Hematopoietic multipotent progenitor cell treated with erythropoietin and hydrocortisone succinate and interleukin-3 and kit ligand, for 8 days (in vitro differentiated cells): ENCODE data around the gene TLE2.
"Not testable (repeated sequence)": the region's sequence is repeated elsewhere in the genome, so short reads cannot be mapped to it uniquely, and the experiment has no call there.

Experiments used
- DNase-seq: peaks from one replicate; pipeline ENCODE4 v3.0.0-alpha.2; 2015

The TLE2 gene

DNA sequence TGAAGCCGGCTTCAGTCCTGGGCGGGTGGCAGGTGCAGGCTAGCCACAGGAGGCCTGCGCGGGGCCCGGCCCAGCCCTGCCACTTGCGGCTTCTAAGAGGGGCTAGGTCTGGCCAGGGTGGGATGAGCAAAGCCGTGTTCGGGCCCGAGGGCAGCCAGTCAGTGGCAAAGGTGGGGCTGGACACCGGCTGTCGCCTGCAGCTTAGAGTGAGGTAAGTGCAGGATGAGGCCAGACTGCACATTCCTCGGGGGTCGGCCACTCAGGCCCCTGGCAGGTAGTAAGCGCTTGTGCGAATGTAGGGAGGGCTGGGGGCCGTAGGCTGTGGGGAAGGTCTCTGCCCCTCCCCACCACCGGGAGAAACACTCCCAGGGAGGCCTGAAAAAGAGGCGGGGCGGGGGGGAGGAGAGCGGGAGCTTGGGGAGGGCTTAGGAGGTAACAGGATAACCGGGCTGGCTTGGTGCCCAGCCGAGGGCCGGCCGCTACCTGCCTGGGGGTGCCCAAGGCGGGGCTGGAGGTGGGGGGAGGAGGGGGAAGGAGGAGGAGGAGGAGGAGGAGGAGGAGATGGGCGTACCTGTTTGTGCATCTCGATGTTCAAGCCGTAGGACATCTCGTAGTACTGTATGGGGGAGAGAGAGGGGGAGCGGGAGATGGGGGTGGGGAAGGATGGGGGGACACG, 26.8 kb upstream of the TLE2 start:
- DNase-seq, result no peak

- DNase-seq, result no peak
Observed at GRCh38 chr19:3054972-3055740, 26.1 kb upstream of the TLE2 start.

DNA sequence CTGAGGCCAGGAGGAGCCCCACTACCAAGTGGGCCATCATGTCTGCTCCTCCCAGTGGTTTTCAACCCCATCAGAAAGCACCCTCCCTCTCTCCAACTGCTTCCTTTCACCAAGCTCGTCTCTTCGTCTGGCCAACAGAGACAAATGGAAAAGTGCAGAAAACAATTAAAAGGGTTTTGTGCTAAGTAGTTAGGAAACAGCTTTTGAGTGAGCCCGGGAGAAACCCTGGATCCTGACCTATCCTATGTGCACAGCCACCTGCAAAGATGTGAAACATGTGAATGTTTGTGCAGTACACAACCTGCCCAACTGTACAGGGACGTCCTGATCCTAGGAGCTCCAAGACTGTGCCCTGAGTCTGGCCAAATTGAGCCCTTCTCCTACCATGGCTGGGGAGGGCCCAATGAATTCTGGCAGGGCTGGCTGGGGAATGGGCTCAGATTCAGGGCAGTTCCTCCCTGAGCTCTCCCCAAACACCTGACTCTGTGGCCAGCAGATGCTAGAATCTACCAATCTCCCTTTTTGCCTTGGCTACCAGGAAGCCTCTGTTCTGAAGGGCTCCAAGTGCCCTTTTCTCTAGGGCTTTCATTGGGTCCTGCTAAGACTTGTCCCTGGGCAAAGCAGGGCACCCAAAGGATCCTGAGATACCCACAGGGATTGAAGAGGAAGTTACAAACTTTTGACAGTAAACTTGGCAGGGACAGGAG, 25.3 kb upstream of the TLE2 start:
- no peak for DNase-seq

- no peak for DNase-seq
Observed at GRCh38 chr19:3053780-3054179, 24.7 kb upstream of the TLE2 start.

GRCh38 chr19:3053218-3053621, 24.1 kb upstream of the TLE2 start:
- DNase-seq, result no peak

- not testable (repeated sequence) for DNase-seq
Observed at GRCh38 chr19:3050016-3050415, 20.9 kb upstream of the TLE2 start.

GRCh38 chr19:3049089-3049488, 20.0 kb upstream of the TLE2 start:
- no peak for DNase-seq

- no peak for DNase-seq
Observed at GRCh38 chr19:3048190-3048533, 19.1 kb upstream of the TLE2 start.

DNA sequence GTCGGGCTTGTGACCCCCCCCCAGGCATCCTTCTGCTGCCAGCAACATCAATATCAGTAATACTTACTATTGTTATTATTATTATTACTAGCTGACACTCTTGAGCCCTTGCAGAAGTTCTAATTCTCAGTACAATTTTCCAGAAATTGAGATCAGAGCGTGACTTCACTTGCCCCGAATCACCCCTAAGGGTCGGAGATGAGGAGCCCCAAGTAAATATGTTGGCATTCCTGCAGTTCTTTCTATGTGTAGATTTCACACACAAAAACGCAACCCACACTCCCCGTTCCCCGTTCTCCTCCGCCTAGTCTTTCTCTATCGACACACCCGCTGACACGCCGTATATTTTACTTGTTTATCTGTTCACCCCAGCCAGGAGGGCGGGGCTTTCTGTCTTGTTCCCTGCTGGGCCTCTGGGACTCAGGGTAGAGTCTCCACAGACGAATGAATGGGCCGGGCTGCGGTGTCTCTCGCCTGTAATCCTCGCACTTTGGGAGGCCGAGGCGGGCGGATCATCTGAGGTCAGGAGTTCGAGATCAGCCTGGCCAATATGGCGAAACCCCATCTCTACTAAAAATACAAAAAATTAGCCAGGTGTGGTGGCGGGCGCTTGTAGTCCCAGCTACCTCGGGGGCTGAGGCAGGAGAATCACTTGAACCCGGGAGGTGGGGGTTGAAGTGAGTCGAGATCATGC, 18.6 kb upstream of the TLE2 start:
- DNase-seq, result peak; percentile 99

DNA sequence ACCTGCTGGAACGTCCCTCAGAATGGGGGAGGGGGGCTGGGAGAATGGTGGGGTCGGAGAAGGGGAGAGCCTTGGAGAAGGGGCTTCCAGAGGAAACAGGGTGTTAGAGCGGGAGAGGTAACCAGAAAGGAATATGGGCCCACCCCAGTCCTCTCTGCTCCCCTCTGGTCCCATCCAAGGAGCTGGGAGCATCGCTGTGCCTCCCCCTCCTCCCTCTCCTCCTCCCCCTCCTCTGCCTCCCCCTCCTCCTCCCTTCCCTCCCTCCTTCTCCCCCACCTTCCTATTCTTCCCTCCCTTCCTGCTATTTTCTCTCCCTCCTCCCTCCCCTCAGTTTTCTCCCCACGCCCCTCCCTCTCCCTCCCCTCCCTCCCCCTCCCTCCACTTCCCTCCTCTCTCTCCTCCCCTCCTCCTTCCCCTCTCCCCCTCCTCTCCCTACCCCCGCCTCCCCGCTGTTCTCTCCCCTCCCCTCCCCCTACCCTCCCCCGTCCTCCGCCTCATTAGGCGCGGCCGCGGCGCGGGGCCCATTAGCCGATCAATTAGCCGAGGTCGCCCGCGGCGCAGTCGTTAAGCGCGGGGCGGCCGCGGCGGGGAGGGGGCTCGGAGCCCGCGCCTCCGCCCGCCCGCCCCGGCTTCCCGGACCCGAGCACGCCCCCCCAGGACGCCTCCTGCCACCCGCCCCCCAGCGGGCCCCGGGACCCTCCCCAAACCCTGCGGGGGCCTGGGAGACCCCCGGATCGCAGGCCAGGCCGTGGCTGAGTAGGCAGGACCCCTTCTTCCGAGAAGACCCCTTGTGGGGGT, 17.8 kb upstream of the TLE2 start:
- DNase-seq, result no peak

GRCh38 chr19:3045885-3046697, 17.0 kb upstream of the TLE2 start:
- DNase-seq, result no peak

DNA sequence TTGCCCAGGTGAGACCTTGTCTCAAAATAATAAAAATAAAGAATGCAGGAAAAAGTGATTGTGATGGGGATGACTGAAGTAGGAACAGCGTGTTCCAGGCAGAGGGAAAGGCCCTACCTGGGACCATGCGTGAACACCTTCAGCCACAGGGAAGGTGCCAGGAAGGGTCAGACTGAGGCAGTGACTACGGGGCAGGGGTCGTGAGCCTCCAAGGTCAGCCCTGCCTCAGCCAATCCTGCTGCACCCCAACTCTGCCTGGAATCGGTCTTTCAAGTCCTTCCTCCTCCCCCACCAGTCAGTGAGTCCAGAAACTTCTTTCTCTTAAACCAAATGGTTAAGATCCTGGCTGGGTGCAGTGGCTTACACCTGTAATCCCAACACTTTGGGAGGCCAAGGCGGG, 16.1 kb upstream of the TLE2 start:
- DNase-seq, result no peak

DNA sequence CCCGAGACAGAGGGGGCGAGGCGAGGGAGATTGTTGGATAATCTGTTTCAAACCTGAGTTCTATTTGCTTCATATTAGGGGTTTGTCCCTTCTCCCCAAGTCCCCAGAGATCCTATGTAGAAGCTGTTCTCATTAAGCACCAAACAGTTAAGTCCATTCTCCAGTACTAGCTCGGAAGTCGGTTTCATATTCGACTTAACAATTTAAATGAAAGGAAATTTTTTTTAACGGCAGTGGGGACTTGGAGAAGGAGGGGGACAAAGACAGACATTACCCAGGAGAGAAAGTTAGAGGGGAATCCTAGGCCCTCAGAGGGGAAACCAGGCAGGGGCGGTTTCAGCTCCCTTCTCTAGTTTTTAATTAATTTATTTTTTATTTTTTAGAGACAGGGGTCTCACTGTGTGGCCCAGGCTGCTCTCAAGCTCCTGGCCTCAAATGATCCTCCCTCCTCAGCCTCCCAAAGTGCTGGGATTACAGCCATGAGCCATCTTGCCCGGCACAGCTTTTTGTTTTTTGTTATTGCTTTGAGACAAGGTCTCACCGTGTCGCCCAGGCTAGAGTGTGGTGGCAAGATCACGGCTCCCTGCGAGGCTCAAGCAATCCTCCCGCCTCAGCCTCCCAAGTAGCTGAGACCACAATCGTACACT, 13.7 kb upstream of the TLE2 start:
- no peak for DNase-seq

GRCh38 chr19:3041761-3042620, 12.9 kb upstream of the TLE2 start:
- DNase-seq, result no peak

DNA sequence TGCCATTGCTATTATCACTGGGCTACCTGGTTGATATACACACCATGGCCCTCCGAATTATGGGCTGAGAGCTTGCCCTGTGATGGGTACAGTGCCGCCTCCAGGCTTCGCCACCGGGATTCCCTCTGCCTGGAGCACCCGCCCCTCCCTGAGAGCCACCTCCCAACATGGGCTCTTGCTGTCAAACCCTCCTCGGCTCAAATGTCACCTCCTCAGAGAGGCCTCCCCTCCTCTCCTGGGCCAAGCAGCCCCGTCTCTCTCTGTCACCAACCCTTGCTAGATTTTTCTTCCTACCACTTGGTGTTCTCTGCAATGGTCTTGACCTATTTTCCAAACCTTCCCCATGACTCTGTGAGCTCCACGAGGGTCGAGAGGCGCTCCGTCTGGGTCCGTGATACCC, 12.2 kb upstream of the TLE2 start:
- DNase-seq, result no peak

DNA sequence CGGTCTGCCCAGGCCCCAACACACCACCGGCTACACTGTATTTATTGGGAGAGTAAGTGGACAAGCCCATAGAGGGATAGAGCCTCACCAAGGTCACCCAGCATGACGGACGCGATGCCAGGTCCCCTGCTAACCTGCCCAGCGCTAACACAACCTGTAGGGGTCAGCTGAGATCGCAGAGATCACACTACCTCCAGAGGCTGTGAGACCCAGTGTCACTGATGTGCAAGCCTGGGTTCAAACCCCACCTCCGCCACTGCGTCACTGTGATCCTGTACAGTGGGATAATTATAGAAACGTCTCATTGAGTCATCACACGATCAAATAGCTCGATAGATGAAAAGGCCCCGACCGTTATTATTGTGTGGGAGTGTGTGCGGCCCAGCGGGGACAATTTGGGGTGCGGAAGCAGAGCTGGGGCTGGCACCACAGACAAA, 10.6 kb upstream of the TLE2 start:
- no peak for DNase-seq

GRCh38 chr19:3039125-3039524, 10.0 kb upstream of the TLE2 start:
- DNase-seq, result no peak

DNA sequence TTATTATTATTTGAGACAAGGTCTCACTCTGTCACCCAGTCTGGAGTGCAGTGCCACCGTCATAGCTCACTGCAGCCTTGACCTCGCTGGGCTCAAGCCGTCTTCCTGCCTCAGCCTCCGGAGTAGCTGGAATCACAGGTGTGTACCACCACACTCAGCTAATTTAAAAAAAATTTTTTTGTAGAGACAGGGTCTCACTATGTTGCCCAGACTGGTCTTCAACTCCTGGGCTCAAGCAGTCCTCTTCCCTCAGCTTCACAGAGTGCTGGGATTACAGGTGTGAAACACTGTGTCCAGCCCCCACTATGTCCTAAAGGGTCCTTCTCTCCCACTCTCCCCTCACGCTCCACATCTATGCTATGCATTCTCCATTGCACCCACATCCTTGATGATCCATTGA, 9.1 kb upstream of the TLE2 start:
- no peak for DNase-seq

GRCh38 chr19:3036977-3037544, 8.0 kb upstream of the TLE2 start:
- not testable (repeated sequence) for DNase-seq
